Fibroblast of upper back skin (primary cell): Measurements from ENCODE around the gene ACOD1.
A peak's percentile ranks its signal among the peaks of the same experiment; 100 is the strongest.
"Not testable (repeated sequence)": the region's sequence is repeated elsewhere in the genome, so short reads cannot be mapped to it uniquely, and the experiment has no call there.

Experiments
- DNase-seq: peaks from one replicate; pipeline ENCODE4 v3.0.0-alpha.2; 2013

ACOD1 gene

GRCh38 chr13:76948149-76948548 is at the start of gene ACOD1:
Gene ACOD1 (plus strand): TSS chr13:76948511. CDS start chr13:76948559, 48 bp downstream.
- DNase-seq, result no peak

GRCh38 chr13:76899066-76899465 is 49.2 kb upstream of the ACOD1 start:
- not testable (repeated sequence) for DNase-seq

- DNase-seq, result peak; percentile 70
Observed at GRCh38 chr13:76903544-76904162, 44.7 kb upstream of the ACOD1 start.

- DNase-seq, result no peak
Observed at GRCh38 chr13:76904507-76904906, 43.8 kb upstream of the ACOD1 start.

- no peak for DNase-seq
Observed at GRCh38 chr13:76912476-76912875, 35.8 kb upstream of the ACOD1 start.

DNA sequence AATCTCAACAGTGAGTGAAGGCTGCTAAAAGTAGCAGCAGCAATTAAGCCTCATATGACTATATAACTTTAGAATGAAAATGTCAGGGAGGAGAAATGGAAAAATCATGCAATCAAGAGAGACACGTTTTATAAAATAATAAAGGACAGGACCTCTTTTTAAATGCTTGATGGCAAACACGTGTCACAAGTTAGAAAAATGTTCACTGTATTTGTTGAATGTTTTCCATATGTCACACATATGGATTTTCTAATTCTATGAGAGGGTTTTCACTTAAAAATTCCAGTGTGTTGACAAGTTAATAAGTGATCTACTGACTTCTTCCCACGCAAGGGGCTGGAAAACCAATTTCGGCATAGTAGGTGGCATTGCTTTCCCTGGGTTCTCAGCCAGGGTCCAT is 34.4 kb upstream of the ACOD1 start:
- peak; percentile 39 for DNase-seq

DNA sequence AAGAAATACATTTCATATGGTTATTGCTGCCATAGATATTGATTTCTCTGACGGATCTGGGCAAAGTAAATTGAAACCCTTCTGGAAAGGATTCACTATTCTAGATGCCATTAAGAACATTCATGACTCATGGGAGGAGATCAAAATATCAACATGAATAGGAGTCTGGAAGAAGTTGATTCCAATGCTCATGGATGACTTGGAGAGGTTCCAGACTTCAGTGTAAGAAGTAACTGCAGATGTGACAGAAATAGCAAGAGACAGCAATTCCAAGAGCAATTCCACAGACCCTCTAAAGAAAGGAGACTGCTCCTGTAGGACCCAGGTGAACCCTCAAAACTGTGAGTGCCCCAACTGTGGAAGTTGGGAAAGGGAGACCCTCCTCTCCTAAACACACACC is 31.2 kb upstream of the ACOD1 start:
- DNase-seq, result peak; percentile 73

- peak; percentile 37 for DNase-seq
Observed at GRCh38 chr13:76917755-76918481, 30.4 kb upstream of the ACOD1 start.

GRCh38 chr13:76921516-76921915 is 26.8 kb upstream of the ACOD1 start:
- peak; percentile 24 for DNase-seq

DNA sequence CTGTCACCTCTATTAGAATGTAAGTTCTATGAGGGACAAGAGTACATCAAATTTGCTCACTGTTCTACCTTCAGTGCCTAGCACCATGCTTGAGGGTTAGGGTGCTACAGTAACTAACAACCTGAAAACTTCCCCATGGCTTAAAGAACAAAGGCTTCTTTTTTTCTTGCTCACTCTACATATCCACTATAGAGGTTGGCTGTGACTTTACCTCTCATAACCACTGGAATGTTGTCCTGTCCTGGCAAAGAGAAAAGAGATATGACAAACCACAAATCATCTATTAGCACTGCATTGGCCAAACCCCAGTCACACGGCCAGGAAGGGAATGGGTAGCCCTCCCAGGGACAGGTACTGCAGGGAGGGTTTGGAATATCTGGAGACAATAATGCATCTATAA is 23.2 kb upstream of the ACOD1 start:
- no peak for DNase-seq

- no peak for DNase-seq
Observed at GRCh38 chr13:76927955-76928354, 20.4 kb upstream of the ACOD1 start.

- no peak for DNase-seq
Observed at GRCh38 chr13:76928456-76928855, 19.9 kb upstream of the ACOD1 start.

GRCh38 chr13:76929320-76929719 is 19.0 kb upstream of the ACOD1 start:
- no peak for DNase-seq

GRCh38 chr13:76929851-76930374 is 18.4 kb upstream of the ACOD1 start:
- DNase-seq, result no peak

- DNase-seq, result no peak
Observed at GRCh38 chr13:76932076-76932475, 16.2 kb upstream of the ACOD1 start.

DNA sequence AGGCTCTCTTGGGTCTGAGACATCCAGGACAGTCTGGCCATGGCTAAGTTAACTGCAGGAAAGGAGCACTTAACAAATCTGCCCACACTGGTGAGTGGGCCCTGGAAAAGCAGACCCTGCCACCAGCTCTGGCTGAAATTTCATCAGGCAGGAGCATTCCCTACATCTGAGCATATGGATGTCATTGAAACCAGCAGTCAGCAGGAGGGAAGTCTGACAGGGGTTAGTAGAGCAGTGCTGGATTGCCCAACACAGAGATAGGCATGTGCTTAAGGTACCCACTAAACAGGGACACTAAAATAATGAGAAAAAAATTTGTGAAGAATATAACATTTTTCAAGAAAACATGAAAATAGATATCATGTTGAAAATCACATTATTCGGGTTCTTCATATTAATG is 13.6 kb upstream of the ACOD1 start:
- DNase-seq, result peak; percentile 38

GRCh38 chr13:76936763-76937162 is 11.5 kb upstream of the ACOD1 start:
- DNase-seq, result no peak

DNA sequence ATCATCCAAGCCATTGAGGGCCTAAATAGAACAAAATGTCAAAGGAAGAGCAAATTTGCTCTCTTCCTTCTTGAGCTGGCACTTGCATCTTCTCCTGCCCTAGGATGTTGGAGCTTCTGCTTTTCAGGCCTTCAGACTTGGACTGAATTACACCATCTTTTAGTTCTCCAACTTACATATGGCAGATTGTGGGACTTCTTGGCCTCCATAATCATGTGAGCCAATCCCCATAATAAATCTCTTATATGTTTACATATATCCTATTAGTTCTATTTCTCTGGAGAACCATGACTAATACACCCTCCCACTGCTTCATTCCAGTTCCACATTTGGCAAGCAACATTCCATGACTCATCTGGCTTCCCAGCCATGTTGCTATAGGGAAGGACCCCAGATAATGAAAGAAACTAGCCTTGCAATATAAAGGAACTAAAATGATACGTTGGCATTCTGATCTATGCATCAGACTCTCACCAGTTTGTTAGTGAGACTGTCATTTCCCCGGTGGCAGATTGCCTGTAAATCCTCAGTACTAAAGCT is 11.0 kb upstream of the ACOD1 start:
- DNase-seq, result peak; percentile 99

GRCh38 chr13:76939215-76939614 is 9.1 kb upstream of the ACOD1 start:
- DNase-seq, result peak; percentile 66

DNA sequence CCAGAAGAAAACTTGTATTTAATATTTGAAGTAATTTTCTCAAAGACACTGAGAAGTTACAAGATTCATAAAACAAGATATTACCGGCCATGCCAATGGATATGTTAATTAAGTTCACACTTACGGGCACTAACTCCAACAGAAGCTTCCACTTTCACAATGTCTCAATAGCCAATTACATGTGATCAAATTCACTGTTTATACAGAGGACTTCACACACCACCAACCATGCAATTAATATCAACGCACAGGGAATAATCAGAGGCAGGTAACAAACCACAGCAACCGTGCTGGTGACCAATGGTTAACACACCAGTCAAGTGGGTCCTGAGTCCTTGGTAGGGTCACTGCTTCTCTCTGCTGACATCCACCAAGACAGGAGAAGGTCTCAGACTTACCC is 5.9 kb upstream of the ACOD1 start:
- no peak for DNase-seq

GRCh38 chr13:76943646-76944045 is 4.7 kb upstream of the ACOD1 start:
- no peak for DNase-seq

GRCh38 chr13:76944456-76944855 is 3.9 kb upstream of the ACOD1 start:
- DNase-seq, result peak; percentile 50

GRCh38 chr13:76950101-76950500 is 1.8 kb downstream of the ACOD1 start:
- DNase-seq, result no peak

DNA sequence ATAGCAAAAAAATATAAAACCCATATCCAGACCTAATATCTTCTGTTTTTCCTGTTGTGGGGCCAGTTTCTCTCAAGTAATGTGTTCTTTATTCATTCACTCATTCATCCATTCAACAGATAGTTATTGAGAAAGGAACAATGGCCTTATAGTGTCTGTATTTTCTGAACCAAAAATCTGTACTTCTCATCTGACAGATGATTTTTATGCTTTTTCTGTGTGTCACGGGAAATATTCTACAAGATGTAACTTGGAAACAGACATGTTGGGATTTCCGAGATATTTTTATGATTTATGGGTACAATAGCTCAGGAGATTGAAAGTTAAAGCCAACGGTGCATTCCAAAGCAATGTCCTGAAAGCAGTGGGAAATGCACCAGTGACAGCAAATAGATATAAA is 5.7 kb downstream of the ACOD1 start:
- no peak for DNase-seq
